Thoracic aorta (tissue), 2 donors: Measurements from ENCODE around the gene NET1. TPM values are rescaled to one million over a fixed set of nuclear protein-coding genes. Genes with fewer than 3 reads are reported as not detected.

ENCODE experiments used
- ATAC-seq: fragments of 150-250 bp; one replicate; pipeline ENCODE4 v1.8.0; 2017; ENCODE audit warnings: low read depth; ENCODE audit not compliant: insufficient number of reproducible peaks, low FRiP score
- DNase-seq: peaks from one replicate; pipeline ENCODE4 v3.0.0-alpha.2; 2020; ENCODE audit warnings: low spot score
- H3K27ac ChIP-seq, 2 donors: fragments of 200-600 bp; sonication (generic); 1 replicate in 1 of 2; 2 replicates in 1 of 2; pipeline ENCODE4 v1.5.1; 2016; ENCODE audit warnings: mild to moderate bottlenecking in 2 of 2, moderate library complexity in 2 of 2
- H3K27me3 ChIP-seq: fragments of 200-600 bp; sonication (generic); replicated peaks from 2 replicates; pipeline ENCODE4 v1.6.0; 2016; ENCODE audit warnings: mild to moderate bottlenecking; ENCODE audit not compliant: insufficient read depth
- H3K36me3 ChIP-seq: fragments of 200-600 bp; sonication (generic); one replicate; pipeline ENCODE4 v1.5.1; 2016
- H3K4me1 ChIP-seq, 2 donors: fragments of 200-600 bp; sonication (generic); 1 replicate in 1 of 2; 2 replicates in 1 of 2; pipeline versions ENCODE4 v1.5.1 to v1.6.0; 2016; ENCODE audit warnings: low read depth in 2 of 2, mild to moderate bottlenecking in 1 of 2; ENCODE audit not compliant: control insufficient read depth in 1 of 2
- H3K4me3 ChIP-seq: fragments of 200-600 bp; sonication (generic); 2 replicates; pipeline ENCODE4 v1.5.1; 2016; ENCODE audit warnings: mild to moderate bottlenecking
- H3K9me3 ChIP-seq: fragments of 200-600 bp; sonication (generic); 2 replicates; pipeline ENCODE4 v1.5.1; 2016
- CTCF ChIP-seq: fragments of 200-600 bp; sonication (generic); IDR thresholded peaks from one replicate; pipeline ENCODE4 v1.5.1; 2019; ENCODE audit warnings: antibody characterized with exemption
- total RNA-seq, 2 donors: library from RNA; depleted of rRNA; stranded (reverse); fragments of >200 nt; gene quantifications; one replicate each; pipeline versions ENCODE4 v1.1.0 to v1.2.3, GENCODE V29; 2016

The NET1 gene
- total RNA-seq, 2 donors from 2014 or later: 117 to 232 TPM

DNA sequence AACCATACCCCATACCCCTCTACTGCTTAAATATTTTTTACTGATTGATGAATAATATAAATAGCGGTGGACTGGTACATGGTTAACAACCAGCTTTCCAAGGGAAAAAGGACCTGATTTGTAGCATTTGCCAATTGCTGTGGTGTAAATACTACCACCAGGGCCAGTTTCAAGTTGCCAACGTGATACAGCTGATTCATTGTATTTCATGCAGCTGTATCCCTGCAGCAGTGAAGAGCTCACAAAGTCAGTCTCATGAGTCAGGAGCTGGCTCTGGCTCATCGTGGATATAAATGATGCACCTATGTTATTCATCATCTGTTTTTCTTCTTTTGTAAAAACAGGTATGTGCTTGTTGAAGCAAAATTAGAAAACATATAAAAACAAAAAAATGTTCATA is 71.8 kb downstream of the NET1 start:
- no peak for DNase-seq
- Histone ChIP-seq H3K9me3 (no peaks in the 10 kb centered on the region), H3K4me3 (no peak overlapping the region), H3K27ac (no peak overlapping the region), H3K4me1 (no peaks in the 10 kb centered on the region), H3K36me3 (no peaks in the 10 kb centered on the region), H3K27me3 (no peaks in the 10 kb centered on the region)
- no peak for ATAC-seq
- TF ChIP-seq CTCF: no peak

GRCh38 chr10:5485290-5485689 is 72.9 kb downstream of the NET1 start:
- TF ChIP-seq CTCF: no peak

GRCh38 chr10:5485948-5486852 is 73.8 kb downstream of the NET1 start:
- Histone ChIP-seq H3K36me3 (no peaks in the 10 kb centered on the region), H3K4me3 (no peak overlapping the region), H3K9me3 (no peaks in the 10 kb centered on the region), H3K4me1 (no peaks in the 10 kb centered on the region), H3K27ac (no peak overlapping the region), H3K27me3 (no peaks in the 10 kb centered on the region)
- DNase-seq (no peak), ATAC-seq (no peak)
- no peak for TF ChIP-seq CTCF

More at GRCh38 chr10:5485290-5485689, 72.9 kb downstream of the NET1 start:
- H3K9me3 ChIP-seq: no peaks in the 10 kb centered on the region
- ATAC-seq (no peak), DNase-seq (no peak)
- no peaks in the 10 kb centered on the region for H3K4me1 ChIP-seq
- H3K36me3 ChIP-seq: no peaks in the 10 kb centered on the region
- no peak overlapping the region for H3K27ac ChIP-seq
- no peaks in the 10 kb centered on the region for H3K27me3 ChIP-seq
- no peak overlapping the region for H3K4me3 ChIP-seq

DNA sequence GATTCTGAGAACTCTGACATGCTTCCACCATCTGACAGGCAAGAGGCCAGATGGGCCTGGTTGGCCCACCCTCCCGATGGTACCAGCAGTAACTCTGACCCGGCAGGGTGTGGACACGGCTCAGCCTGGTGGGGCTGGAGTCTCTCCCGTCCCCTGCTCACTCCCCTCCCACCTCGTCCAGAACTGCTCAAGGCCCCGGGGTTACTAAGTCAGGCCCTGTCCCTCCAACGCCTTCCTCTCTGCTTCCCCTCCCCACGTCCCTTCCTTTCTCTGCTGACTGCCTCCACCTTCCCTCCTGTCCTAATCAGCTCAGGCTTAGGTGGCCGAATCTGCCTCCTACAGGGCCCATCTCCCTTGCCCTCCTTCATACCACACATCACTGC is 74.5 kb downstream of the NET1 start:
- H3K36me3 ChIP-seq: no peaks in the 10 kb centered on the region
- H3K9me3 ChIP-seq: no peaks in the 10 kb centered on the region
- no peak overlapping the region for H3K27ac ChIP-seq
- no peak for DNase-seq
- TF ChIP-seq CTCF: no peak
- no peak for ATAC-seq
- H3K27me3 ChIP-seq: no peaks in the 10 kb centered on the region
- H3K4me1 ChIP-seq: no peaks in the 10 kb centered on the region
- no peak overlapping the region for H3K4me3 ChIP-seq

DNA sequence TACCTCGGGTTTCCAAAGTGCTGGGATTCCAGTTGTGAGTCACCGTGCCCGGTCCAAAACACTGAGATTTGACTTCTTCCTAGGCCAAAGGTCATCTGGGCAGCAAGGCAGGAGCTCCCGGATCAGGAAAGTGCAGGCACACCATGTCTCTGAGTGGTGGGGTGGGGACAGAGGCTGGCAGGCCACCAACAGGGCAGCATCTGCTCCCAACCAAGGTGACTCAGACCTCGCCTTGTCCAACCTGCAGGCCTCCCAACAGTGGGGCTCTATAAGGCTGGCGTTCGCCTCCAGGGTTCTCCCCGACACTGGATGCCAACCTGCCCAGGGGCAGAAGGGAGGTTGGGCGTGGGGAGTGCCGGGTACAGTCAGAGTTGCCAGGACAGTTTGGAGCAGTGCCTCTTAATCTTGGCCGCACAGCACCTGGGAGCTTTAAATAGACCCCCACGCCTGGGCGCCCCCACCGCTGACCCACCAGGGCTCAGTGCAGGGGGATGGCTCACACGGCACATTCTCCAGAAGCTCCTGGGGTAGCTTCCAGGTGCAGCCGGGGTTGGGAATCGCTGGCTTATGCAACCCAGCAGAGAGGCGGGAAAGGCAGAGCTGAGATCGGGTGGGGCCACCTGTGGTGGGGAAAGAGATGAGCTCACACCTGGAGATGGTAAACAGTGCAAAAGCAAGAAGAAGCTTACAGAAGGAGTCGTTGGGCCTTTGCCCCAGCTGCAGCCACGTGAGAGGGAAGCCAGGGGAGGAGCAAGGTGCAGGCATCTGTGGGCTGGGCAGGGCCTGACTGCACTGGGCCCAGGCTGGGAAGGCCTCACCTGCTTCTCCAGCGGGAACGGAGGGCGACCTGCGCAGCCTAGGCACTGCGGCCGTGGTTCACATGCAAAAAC is 76.2 kb downstream of the NET1 start:
- no peak for TF ChIP-seq CTCF
- no peak for ATAC-seq

More for the DNA sequence above, 76.2 kb downstream of the NET1 start:
- DNase-seq: no peak
- Histone ChIP-seq H3K4me1 (no peaks in the 10 kb centered on the region), H3K27me3 (no peaks in the 10 kb centered on the region), H3K4me3 (no peak overlapping the region), H3K9me3 (no peaks in the 10 kb centered on the region), H3K36me3 (no peaks in the 10 kb centered on the region), H3K27ac (no peak overlapping the region)
